ENCODE results near the gene SHANK1.

The SHANK1 gene

GRCh38 chr19:50702871-50703829 is 16.5 kb downstream of the SHANK1 start:
- Histone ChIP-seq H3K4me3 (ENCODE audit: low read length) (no peak overlapping the region), H3K9me3 (ENCODE audit: low read length) (no peaks in the 10 kb centered on the region), H3K4me1 (ENCODE audit: insufficient read depth, low read length) (no peaks in the 10 kb centered on the region), H2AFZ (ENCODE audit: low read depth, low read length) (no peak overlapping the region), H3K36me3 (ENCODE audit: insufficient read depth, low read length) (no peaks in the 10 kb centered on the region), H3K27me3 (ENCODE audit: insufficient read depth, low read length) (no peaks in the 10 kb centered on the region)

GRCh38 chr19:50702158-50702870 is 17.3 kb downstream of the SHANK1 start:
- H3K36me3 ChIP-seq (ENCODE audit: insufficient read depth, low read length), result no peaks in the 10 kb centered on the region
- H3K4me3 ChIP-seq (ENCODE audit: low read length), result no peak overlapping the region
- H3K27me3 ChIP-seq (ENCODE audit: insufficient read depth, low read length), result no peaks in the 10 kb centered on the region
- H2AFZ ChIP-seq (ENCODE audit: low read depth, low read length), result no peak overlapping the region
- no peaks in the 10 kb centered on the region for H3K4me1 ChIP-seq (ENCODE audit: insufficient read depth, low read length)
- H3K9me3 ChIP-seq (ENCODE audit: low read length), result no peaks in the 10 kb centered on the region

DNA sequence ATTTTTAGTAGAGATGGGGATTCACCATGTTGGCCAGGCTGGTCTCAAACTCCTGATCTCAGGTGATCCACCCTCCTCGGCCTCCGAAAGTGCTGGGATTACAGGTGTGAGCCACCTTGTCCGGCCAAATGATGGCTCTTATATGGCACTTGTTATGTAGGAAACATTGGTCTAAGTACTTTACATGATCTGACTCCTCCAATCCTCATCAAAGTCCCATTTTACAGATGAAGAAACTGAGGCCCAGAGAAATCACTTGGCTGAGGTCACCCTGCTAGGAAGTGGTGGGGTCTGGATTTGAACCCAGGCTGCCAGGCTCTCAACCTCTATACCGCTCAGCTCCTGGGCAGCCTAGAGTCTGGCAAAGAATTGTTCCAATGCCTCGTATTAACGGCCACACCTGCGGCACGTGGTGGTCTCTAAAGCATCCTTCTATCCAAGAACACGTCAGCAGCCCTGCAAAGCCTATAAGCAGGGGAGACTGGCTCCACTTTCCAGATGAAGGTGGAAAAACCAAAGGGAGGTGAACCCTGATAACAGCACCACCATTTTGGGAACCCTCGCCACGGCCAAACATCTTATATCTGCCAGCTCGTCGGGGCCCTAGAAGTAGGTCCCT is 18.1 kb downstream of the SHANK1 start:
- Histone ChIP-seq H3K4me1 (ENCODE audit: insufficient read depth, low read length) (no peaks in the 10 kb centered on the region), H3K4me3 (ENCODE audit: low read length) (no peak overlapping the region), H3K36me3 (ENCODE audit: insufficient read depth, low read length) (no peaks in the 10 kb centered on the region), H3K9me3 (ENCODE audit: low read length) (no peaks in the 10 kb centered on the region), H3K27me3 (ENCODE audit: insufficient read depth, low read length) (no peaks in the 10 kb centered on the region), H2AFZ (ENCODE audit: low read depth, low read length) (no peak overlapping the region)

- H3K36me3 ChIP-seq (ENCODE audit: insufficient read depth, low read length), result no peaks in the 10 kb centered on the region
- H3K4me3 ChIP-seq (ENCODE audit: low read length), result no peak overlapping the region
- no peaks in the 10 kb centered on the region for H3K27me3 ChIP-seq (ENCODE audit: insufficient read depth, low read length)
- H3K4me1 ChIP-seq (ENCODE audit: insufficient read depth, low read length), result peaks cover 27% of the 10 kb centered on the region
- H2AFZ ChIP-seq (ENCODE audit: low read depth, low read length), result no peak overlapping the region
- H3K9me3 ChIP-seq (ENCODE audit: low read length), result no peaks in the 10 kb centered on the region
Measured at GRCh38 chr19:50697414-50698124, 22.0 kb downstream of the SHANK1 start.

DNA sequence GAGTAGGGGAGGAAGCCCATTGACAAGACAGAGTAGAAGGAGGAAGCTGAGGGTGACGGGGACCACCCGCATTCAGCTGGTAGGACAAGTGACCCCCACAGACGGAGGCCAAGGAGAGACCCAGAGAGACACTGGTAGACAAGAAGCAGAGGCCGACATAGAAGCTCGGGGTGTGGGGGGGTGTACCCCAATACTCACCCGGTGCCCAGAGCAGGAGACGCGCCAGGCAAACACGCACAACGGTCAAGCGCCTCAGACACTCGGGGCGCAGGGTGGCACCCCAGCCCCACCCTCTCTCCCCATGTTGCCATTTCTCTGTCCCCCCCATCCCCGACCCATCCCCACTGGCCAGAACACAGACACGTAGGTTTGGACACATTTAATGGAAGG is 23.5 kb downstream of the SHANK1 start:
- Histone ChIP-seq H2AFZ (ENCODE audit: low read depth, low read length) (no peak overlapping the region), H3K4me3 (ENCODE audit: low read length) (peak overlapping the region; percentile 51), H3K9me3 (ENCODE audit: low read length) (no peaks in the 10 kb centered on the region), H3K27me3 (ENCODE audit: insufficient read depth, low read length) (no peaks in the 10 kb centered on the region), H3K4me1 (ENCODE audit: insufficient read depth, low read length) (peaks cover 29% of the 10 kb centered on the region), H3K36me3 (ENCODE audit: insufficient read depth, low read length) (no peaks in the 10 kb centered on the region)

GRCh38 chr19:50695251-50696093 is 24.1 kb downstream of the SHANK1 start:
- no peaks in the 10 kb centered on the region for H3K27me3 ChIP-seq (ENCODE audit: insufficient read depth, low read length)
- H3K36me3 ChIP-seq (ENCODE audit: insufficient read depth, low read length), result no peaks in the 10 kb centered on the region
- peak overlapping the region; percentile 57 for H2AFZ ChIP-seq (ENCODE audit: low read depth, low read length)
- H3K4me1 ChIP-seq (ENCODE audit: insufficient read depth, low read length), result peaks cover 29% of the 10 kb centered on the region
- H3K9me3 ChIP-seq (ENCODE audit: low read length), result no peaks in the 10 kb centered on the region
- peak overlapping the region; percentile 51 for H3K4me3 ChIP-seq (ENCODE audit: low read length)

GRCh38 chr19:50694815-50695145 is 24.8 kb downstream of the SHANK1 start:
- Histone ChIP-seq H3K27me3 (ENCODE audit: insufficient read depth, low read length) (no peaks in the 10 kb centered on the region), H2AFZ (ENCODE audit: low read depth, low read length) (no peak overlapping the region), H3K36me3 (ENCODE audit: insufficient read depth, low read length) (no peaks in the 10 kb centered on the region), H3K4me3 (ENCODE audit: low read length) (peak overlapping the region; percentile 33), H3K4me1 (ENCODE audit: insufficient read depth, low read length) (peaks cover 29% of the 10 kb centered on the region), H3K9me3 (ENCODE audit: low read length) (no peaks in the 10 kb centered on the region)

GRCh38 chr19:50693064-50693975 is 26.3 kb downstream of the SHANK1 start:
- Histone ChIP-seq H2AFZ (ENCODE audit: low read depth, low read length) (peak overlapping the region; percentile 33), H3K9me3 (ENCODE audit: low read length) (no peaks in the 10 kb centered on the region), H3K36me3 (ENCODE audit: insufficient read depth, low read length) (no peaks in the 10 kb centered on the region), H3K4me1 (ENCODE audit: insufficient read depth, low read length) (peaks cover 29% of the 10 kb centered on the region), H3K4me3 (ENCODE audit: low read length) (peak overlapping the region; percentile 33), H3K27me3 (ENCODE audit: insufficient read depth, low read length) (no peaks in the 10 kb centered on the region)

DNA sequence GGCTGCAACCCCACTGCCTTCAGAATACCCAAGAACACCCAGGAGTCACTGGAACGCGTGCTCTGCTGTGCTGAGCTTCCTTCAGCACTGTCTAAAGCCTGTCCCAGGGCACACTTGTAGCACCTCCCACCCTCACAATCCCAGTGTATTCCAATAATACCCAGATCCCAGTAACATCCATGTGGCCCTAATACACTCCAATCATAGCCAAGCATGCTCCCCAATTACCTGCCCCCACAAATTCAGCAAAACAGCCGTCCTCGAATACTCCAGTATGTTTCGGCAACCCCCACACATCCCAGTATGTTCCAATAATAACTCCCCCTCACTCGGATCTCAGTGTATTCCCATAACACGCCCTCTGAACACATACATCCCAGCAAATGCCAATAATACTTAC is 29.2 kb downstream of the SHANK1 start:
- H3K27me3 ChIP-seq (ENCODE audit: insufficient read depth, low read length), result no peaks in the 10 kb centered on the region
- no peaks in the 10 kb centered on the region for H3K36me3 ChIP-seq (ENCODE audit: insufficient read depth, low read length)
- no peaks in the 10 kb centered on the region for H3K9me3 ChIP-seq (ENCODE audit: low read length)
- peaks cover 22% of the 10 kb centered on the region for H3K4me1 ChIP-seq (ENCODE audit: insufficient read depth, low read length)
- H3K4me3 ChIP-seq (ENCODE audit: low read length), result no peak overlapping the region
- H2AFZ ChIP-seq (ENCODE audit: low read depth, low read length), result no peak overlapping the region

- H2AFZ ChIP-seq (ENCODE audit: low read depth, low read length), result no peak overlapping the region
- no peaks in the 10 kb centered on the region for H3K27me3 ChIP-seq (ENCODE audit: insufficient read depth, low read length)
- no peak overlapping the region for H3K4me3 ChIP-seq (ENCODE audit: low read length)
Measured at GRCh38 chr19:50688766-50689165, 30.8 kb downstream of the SHANK1 start.

DNA sequence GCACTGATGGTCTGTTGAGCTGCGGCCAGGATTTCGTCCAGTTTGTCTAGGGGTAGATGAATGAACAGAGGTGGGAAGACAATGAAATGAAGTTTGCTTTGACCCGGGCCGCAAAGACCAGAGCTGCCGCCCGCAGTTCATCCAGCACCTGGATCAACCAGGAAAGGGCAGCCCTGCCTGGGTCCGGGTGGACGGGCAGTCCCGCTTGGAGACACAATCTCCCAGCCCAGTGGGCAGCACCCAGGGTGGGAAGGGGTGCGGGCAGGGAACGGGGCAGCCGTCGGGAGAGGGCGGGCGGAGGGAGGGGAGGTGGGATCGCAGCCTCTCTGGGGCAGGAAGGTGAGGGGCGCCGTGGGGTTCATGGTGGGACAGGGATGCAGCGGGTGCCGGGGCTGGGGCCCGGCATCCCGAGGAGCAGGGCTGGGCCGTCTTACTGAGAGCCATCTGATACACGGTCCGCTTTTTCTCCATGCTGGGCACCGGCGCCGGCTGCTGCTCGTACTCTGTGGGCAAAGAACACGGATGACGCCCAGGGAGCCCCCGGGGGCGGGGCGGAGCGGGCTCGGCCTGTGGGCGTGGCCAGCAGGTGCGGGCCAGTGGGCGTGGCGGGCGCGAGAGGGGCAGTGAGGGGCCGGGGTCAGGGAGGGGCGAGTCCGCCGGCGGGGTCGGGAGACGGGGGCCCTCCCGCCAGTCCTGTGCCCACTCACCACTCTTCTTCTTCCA is 33.1 kb downstream of the SHANK1 start:
- H3K9me3 ChIP-seq (ENCODE audit: low read length), result no peaks in the 10 kb centered on the region
- H3K36me3 ChIP-seq (ENCODE audit: insufficient read depth, low read length), result no peaks in the 10 kb centered on the region
- no peaks in the 10 kb centered on the region for H3K4me1 ChIP-seq (ENCODE audit: insufficient read depth, low read length)
- H2AFZ ChIP-seq (ENCODE audit: low read depth, low read length), result no peak overlapping the region
- H3K27me3 ChIP-seq (ENCODE audit: insufficient read depth, low read length), result no peaks in the 10 kb centered on the region
- no peak overlapping the region for H3K4me3 ChIP-seq (ENCODE audit: low read length)

More at GRCh38 chr19:50688766-50689165, 30.8 kb downstream of the SHANK1 start:
- Histone ChIP-seq H3K4me1 (ENCODE audit: insufficient read depth, low read length) (peaks cover 14% of the 10 kb centered on the region), H3K36me3 (ENCODE audit: insufficient read depth, low read length) (no peaks in the 10 kb centered on the region), H3K9me3 (ENCODE audit: low read length) (no peaks in the 10 kb centered on the region)
